MCF 10A (cell line): ENCODE measurements around the gene HBM. TPM values are rescaled to one million over a fixed set of nuclear protein-coding genes. Genes with fewer than 3 reads are reported as not detected.
A peak's percentile ranks its signal among the peaks of the same experiment; 100 is the strongest.
"Not testable (repeated sequence)": the region's sequence is repeated elsewhere in the genome, so short reads cannot be mapped to it uniquely, and the experiment has no call there.

ENCODE experiments used
- BruUV-seq: library from RNA; stranded (reverse); fragments of 400-500 nt; replicated peaks from 2 replicates; lab custom pipeline; 2021; lab: Mats Ljungman, UMichigan
- CTCF ChIA-PET: fragments of 300-600 bp; sonication (Branson Sonifier 250); formaldehyde crosslinking; extraction: SDS; loops from one replicate; lab custom pipeline; 2021; ENCODE audit warnings: antibody characterized with exemption, inconsistent platforms; lab: Yijun Ruan, JAX
- POLR2A ChIA-PET: fragments of 300-600, 350-650 bp; sonication (Branson Sonifier 250); formaldehyde crosslinking; extraction: SDS; loops from one replicate; lab custom pipeline; 2020; ENCODE audit warnings: antibody characterized with exemption, inconsistent platforms; lab: Yijun Ruan, JAX
- DNase-seq: peaks from one replicate; pipeline ENCODE4 v3.0.0-alpha.2; 2018; ENCODE audit not compliant: unreplicated experiment
- H3K27ac Mint-ChIP-seq: one replicate; pipeline ENCODE4 v1.8.0; 2022; ENCODE audit warnings: mild to moderate bottlenecking, low read depth, mixed read lengths; ENCODE audit not compliant: unreplicated experiment
- H3K27me3 Mint-ChIP-seq: one replicate; pipeline ENCODE4 v1.8.0; 2022; ENCODE audit warnings: mixed read lengths; ENCODE audit not compliant: insufficient read depth, unreplicated experiment
- H3K36me3 Mint-ChIP-seq: one replicate; pipeline ENCODE4 v1.8.0; 2022; ENCODE audit warnings: mild to moderate bottlenecking, moderate library complexity, mixed read lengths; ENCODE audit not compliant: insufficient read depth, unreplicated experiment
- H3K4me1 Mint-ChIP-seq: one replicate; pipeline ENCODE4 v1.8.0; 2022; ENCODE audit warnings: mixed read lengths; ENCODE audit not compliant: insufficient read depth, unreplicated experiment
- H3K4me3 Mint-ChIP-seq: one replicate; pipeline ENCODE4 v1.8.0; 2022; ENCODE audit warnings: mild to moderate bottlenecking, moderate library complexity, mixed read lengths; ENCODE audit not compliant: unreplicated experiment
- H3K9me3 Mint-ChIP-seq: one replicate; pipeline ENCODE4 v1.8.0; 2022; ENCODE audit warnings: mixed read lengths; ENCODE audit not compliant: unreplicated experiment
- intact Hi-C: fragments of 100-400 bp; cut with micrococcal nuclease; formaldehyde crosslinking; loops from 2 replicates; pipeline ENCODE4 v1.14.1; 2022
- total RNA-seq: library from RNA; stranded (reverse); gene quantifications from 2 replicates; pipeline ENCODE4 v1.2.3, GENCODE V29; 2022
- TF ChIP-seq, protein P1 (sequence below): fragments of 200-600 bp; IDR thresholded peaks from one replicate; pipeline ENCODE4 v1.8.0; 2022; ENCODE audit warnings: antibody characterized with exemption, mild to moderate bottlenecking; ENCODE audit not compliant: unreplicated experiment

HBM gene
- total RNA-seq, 1 experiment from 2014 or later = not detected

DNA sequence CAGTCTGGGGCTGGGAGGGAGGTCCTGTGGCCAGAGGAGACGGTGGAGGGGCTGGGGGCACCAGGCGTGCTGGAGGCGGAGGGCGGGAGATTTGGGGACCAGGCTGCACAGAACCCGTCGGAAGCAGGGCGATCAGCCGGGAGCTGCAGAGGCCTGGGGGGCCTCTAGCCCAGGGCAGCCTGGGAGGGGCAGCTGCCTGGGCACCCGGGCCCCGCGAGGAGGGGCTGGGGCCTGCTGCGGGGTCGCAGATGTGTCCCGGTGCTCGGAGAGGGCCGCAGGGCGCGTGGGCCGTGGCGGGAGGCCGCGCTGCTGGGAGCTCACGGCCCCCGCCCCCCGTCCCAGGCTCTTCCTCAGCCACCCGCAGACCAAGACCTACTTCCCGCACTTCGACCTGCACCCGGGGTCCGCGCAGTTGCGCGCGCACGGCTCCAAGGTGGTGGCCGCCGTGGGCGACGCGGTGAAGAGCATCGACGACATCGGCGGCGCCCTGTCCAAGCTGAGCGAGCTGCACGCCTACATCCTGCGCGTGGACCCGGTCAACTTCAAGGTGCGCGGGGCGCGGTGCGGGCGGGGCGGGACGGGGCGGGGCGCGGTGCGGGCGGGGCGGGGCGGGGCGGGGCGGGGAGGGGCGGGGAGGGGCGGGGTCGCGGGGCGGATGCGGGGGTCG is 12.1 kb upstream of the HBM start:
- intact Hi-C loops, H3K4me3 Mint-ChIP-seq, BruUV-seq, H3K36me3 Mint-ChIP-seq, H3K9me3 Mint-ChIP-seq, POLR2A ChIA-PET, H3K27ac Mint-ChIP-seq, DNase-seq, CTCF ChIA-PET: not testable (repeated sequence)
- Mint-ChIP-seq H3K4me1 (peaks cover 15% of the 10 kb centered on the region), H3K27me3 (peaks cover 27% of the 10 kb centered on the region)

DNA sequence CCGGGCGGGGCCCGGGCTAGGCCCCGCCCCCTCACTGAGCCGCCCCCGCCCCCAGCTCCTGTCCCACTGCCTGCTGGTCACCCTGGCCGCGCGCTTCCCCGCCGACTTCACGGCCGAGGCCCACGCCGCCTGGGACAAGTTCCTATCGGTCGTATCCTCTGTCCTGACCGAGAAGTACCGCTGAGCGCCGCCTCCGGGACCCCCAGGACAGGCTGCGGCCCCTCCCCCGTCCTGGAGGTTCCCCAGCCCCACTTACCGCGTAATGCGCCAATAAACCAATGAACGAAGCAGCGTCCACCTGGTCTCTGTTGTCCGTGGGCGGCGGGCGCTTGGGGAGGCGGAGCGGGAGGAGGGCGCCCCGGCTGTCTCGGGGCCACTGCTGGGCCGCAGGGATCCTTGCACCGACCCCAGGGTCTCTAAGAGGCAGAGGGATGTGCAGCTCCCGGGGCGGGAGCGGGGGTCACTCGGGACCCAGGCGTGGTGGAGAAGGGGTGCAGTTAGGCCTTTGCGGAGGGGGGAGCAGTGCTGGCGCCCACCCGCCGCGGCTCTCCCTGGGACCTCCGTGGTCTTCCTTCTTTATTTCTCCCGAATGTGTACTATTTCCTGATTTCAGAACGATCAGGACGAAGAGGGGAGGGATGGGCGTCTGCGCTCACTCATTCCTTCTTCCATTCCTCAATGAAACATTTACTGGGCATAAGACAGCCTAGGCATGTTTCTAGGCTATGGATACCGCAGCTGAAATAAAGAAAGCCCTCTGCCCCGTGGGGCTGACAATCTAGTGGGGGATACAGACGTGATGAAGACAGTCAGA is 11.4 kb upstream of the HBM start:
- POLR2A ChIA-PET = no interaction called here
- TF ChIP-seq, protein P1, sequence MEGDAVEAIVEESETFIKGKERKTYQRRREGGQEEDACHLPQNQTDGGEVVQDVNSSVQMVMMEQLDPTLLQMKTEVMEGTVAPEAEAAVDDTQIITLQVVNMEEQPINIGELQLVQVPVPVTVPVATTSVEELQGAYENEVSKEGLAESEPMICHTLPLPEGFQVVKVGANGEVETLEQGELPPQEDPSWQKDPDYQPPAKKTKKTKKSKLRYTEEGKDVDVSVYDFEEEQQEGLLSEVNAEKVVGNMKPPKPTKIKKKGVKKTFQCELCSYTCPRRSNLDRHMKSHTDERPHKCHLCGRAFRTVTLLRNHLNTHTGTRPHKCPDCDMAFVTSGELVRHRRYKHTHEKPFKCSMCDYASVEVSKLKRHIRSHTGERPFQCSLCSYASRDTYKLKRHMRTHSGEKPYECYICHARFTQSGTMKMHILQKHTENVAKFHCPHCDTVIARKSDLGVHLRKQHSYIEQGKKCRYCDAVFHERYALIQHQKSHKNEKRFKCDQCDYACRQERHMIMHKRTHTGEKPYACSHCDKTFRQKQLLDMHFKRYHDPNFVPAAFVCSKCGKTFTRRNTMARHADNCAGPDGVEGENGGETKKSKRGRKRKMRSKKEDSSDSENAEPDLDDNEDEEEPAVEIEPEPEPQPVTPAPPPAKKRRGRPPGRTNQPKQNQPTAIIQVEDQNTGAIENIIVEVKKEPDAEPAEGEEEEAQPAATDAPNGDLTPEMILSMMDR = no peak
- Mint-ChIP-seq H3K36me3 (no peaks in the 10 kb centered on the region), H3K27me3 (peaks cover 34% of the 10 kb centered on the region), H3K4me3 (peak overlapping the region; percentile 49), H3K4me1 (peaks cover 13% of the 10 kb centered on the region), H3K9me3 (no peaks in the 10 kb centered on the region), H3K27ac (no peak overlapping the region)
- DNase-seq = no peak
- CTCF ChIA-PET = interaction anchor here (0.6 kb wide), 1 partner anchor 207 kb away, joined by 4 read pairs; no protein-coding TSS in a partner anchor
- intact Hi-C loops = no loop called here
- BruUV-seq = no TSS peak

DNA sequence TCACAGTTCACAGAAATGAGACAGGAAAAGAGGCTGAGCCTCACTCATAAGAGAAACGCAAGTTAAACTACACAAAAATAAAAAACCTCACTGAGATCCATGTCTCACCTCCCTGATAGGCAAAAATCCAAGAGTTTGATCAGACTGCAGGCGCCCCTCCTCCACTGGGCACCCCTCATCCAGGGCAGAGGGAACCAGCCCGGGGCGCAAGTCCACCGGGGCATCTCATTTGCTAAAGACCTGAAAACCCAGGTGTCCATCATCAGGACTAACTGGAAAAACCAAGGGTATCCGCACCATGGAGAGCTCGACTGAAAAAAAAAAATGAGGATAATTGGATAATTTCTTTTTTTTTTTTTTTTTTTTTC is 10.8 kb upstream of the HBM start:
- Mint-ChIP-seq H3K4me3 (peak overlapping the region; percentile 49), H3K4me1 (peaks cover 17% of the 10 kb centered on the region), H3K27me3 (peaks cover 40% of the 10 kb centered on the region), H3K27ac (no peak overlapping the region), H3K36me3 (no peaks in the 10 kb centered on the region), H3K9me3 (no peaks in the 10 kb centered on the region)
- BruUV-seq = no TSS peak
- TF ChIP-seq, protein P1 = no peak
- intact Hi-C loops = no loop called here
- ChIA-PET POLR2A (no interaction called here), CTCF (interaction anchor here (0.6 kb wide), 1 partner anchor 207 kb away, joined by 4 read pairs; no protein-coding TSS in a partner anchor)
- DNase-seq = no peak

DNA sequence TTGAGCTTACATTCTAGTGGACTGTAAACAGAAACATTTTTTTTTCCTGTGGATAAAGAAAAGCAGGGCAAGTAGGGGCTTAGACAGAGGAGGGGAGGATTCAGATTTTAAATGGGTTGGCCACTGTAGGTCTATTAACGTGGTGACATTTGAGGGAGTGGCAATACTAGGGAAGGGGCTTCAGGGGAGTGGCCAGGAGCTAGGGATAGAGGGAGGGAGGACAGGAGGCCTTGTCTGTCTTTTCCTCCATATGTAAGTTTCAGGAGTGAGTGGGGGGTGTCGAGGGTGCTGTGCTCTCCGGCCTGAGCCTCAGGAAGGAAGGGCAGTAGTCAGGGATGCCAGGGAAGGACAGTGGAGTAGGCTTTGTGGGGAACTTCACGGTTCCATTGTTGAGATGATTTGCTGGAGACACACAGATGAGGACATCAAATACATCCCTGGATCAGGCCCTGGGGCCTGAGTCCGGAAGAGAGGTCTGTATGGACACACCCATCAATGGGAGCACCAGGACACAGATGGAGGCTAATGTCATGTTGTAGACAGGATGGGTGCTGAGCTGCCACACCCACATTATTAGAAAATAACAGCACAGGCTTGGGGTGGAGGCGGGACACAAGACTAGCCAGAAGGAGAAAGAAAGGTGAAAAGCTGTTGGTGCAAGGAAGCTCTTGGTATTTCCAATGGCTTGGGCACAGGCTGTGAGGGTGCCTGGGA is 6.5 kb upstream of the HBM start:
- intact Hi-C loops = no loop called here
- peaks cover 16% of the 10 kb centered on the region for H3K4me1 Mint-ChIP-seq
- H3K36me3 Mint-ChIP-seq = no peaks in the 10 kb centered on the region
- no peak overlapping the region for H3K27ac Mint-ChIP-seq
- peaks cover 39% of the 10 kb centered on the region for H3K27me3 Mint-ChIP-seq
- TF ChIP-seq, protein P1 = no peak
- BruUV-seq = no TSS peak
- ChIA-PET CTCF (interaction anchor here (0.5 to 0.7 kb wide), 2 partner anchors 11 to 201 kb away, joined by 3 read pairs; no protein-coding TSS in a partner anchor), POLR2A (interaction anchor here (0.6 kb wide), 1 partner anchor 29 kb away, joined by 3 read pairs; no protein-coding TSS in a partner anchor)
- DNase-seq = no peak
- no peak overlapping the region for H3K4me3 Mint-ChIP-seq
- no peaks in the 10 kb centered on the region for H3K9me3 Mint-ChIP-seq

DNA sequence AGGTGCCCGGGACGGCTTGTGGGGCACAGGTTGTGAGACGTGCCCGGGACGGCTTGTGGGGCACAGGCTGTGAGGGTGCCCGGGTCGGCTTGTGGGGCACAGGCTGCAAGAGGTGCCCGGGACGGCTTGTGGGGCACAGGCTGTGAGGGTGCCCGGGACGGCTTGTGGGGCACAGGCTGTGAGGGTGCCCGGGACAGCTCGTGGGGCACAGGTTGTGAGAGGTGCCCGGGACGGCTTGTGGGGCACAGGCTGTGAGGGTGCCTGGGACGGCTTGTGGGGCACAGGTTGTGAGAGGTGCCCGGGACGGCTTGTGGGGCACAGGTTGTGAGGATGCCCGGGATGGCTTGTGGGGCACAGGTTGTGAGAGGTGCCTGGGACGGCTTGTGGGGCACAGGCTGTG is 5.5 kb upstream of the HBM start:
- POLR2A ChIA-PET = interaction anchor here (1.1 kb wide), 1 partner anchor 15 kb away, joined by 3 read pairs; no protein-coding TSS in a partner anchor
- intact Hi-C loops, H3K36me3 Mint-ChIP-seq, H3K9me3 Mint-ChIP-seq, BruUV-seq, CTCF ChIA-PET, H3K4me1 Mint-ChIP-seq, H3K27ac Mint-ChIP-seq, DNase-seq, H3K4me3 Mint-ChIP-seq: not testable (repeated sequence)
- H3K27me3 Mint-ChIP-seq = peaks cover 30% of the 10 kb centered on the region
